HepG2 (cell line): Measurements from ENCODE around the gene ABCA2. TPM values are rescaled to one million over a fixed set of nuclear protein-coding genes. Genes with fewer than 3 reads are reported as not detected.

Source experiments
- CTCF ChIP-seq: sonication (generic); formaldehyde crosslinking; IDR thresholded peaks from 2 replicates; pipeline ENCODE4 v1.5.0; 2020; ENCODE audit warnings: mild to moderate bottlenecking, missing genetic modification reagents, moderate library complexity
- DNMT1 ChIP-seq: sonication (generic); formaldehyde crosslinking; IDR thresholded peaks from 2 replicates; pipeline ENCODE4 v1.5.1; 2020; ENCODE audit warnings: mild to moderate bottlenecking, missing genetic modification reagents
- FOXP4 ChIP-seq: sonication (generic); formaldehyde crosslinking; IDR thresholded peaks from 2 replicates; pipeline ENCODE4 v1.4.0; 2020; ENCODE audit warnings: missing genetic modification reagents
- GATAD2A ChIP-seq: IDR thresholded peaks from 2 replicates; pipeline ENCODE4 v1.6.1; 2016
- HOXA3 ChIP-seq: sonication (generic); formaldehyde crosslinking; IDR thresholded peaks from 2 replicates; pipeline ENCODE4 v1.5.0; 2020; ENCODE audit warnings: missing genetic modification reagents
- MAZ ChIP-seq, 2 experiments: sonication (generic) in 1 of 2; formaldehyde crosslinking in 1 of 2; IDR thresholded peaks; 2 replicates each; pipeline versions ENCODE4 v1.5.0 to v1.6.1; 2012 to 2020; ENCODE audit warnings: low read depth in 2 of 2, mild to moderate bottlenecking in 2 of 2, borderline replicate concordance in 1 of 2, improper control_type of control experiment in 1 of 2, low read length in 1 of 2, missing genetic modification reagents in 1 of 2, moderate library complexity in 1 of 2
- NFIB ChIP-seq: sonication (generic); formaldehyde crosslinking; IDR thresholded peaks from 2 replicates; pipeline ENCODE4 v1.9.0; 2021; ENCODE audit warnings: missing genetic modification reagents, mild to moderate bottlenecking, borderline replicate concordance
- NFKB2 ChIP-seq: sonication (generic); formaldehyde crosslinking; IDR thresholded peaks from 2 replicates; pipeline ENCODE4 v1.4.0; 2020; ENCODE audit warnings: missing genetic modification reagents, borderline replicate concordance
- PHF5A ChIP-seq: IDR thresholded peaks from one replicate; pipeline ENCODE4 v1.6.1; 2018; ENCODE audit warnings: low read depth, missing genetic modification reagents; ENCODE audit not compliant: unreplicated experiment
- PHF8 ChIP-seq: sonication (generic); formaldehyde crosslinking; IDR thresholded peaks from 2 replicates; pipeline ENCODE4 v1.5.0; 2020; ENCODE audit warnings: missing genetic modification reagents
- RAD21 ChIP-seq: fragments of 450-650 bp; formaldehyde crosslinking; IDR thresholded peaks from 2 replicates; pipeline ENCODE4 v1.5.0; 2020; ENCODE audit warnings: mild to moderate bottlenecking
- SALL2 ChIP-seq: sonication (generic); formaldehyde crosslinking; IDR thresholded peaks from 2 replicates; pipeline ENCODE4 v1.8.1; 2023; ENCODE audit warnings: mild to moderate bottlenecking, missing genetic modification reagents, inconsistent platforms
- TAF1 ChIP-seq: sonication (generic); formaldehyde crosslinking; IDR thresholded peaks from 2 replicates; pipeline ENCODE4 v1.4.0; 2020; ENCODE audit warnings: missing genetic modification reagents
- TARDBP ChIP-seq: sonication (generic); formaldehyde crosslinking; IDR thresholded peaks from 2 replicates; pipeline ENCODE4 v1.8.0; 2022; ENCODE audit warnings: mild to moderate bottlenecking, missing genetic modification reagents
- UBTF ChIP-seq: sonication (generic); formaldehyde crosslinking; IDR thresholded peaks from 2 replicates; pipeline ENCODE4 v1.4.0; 2020; ENCODE audit warnings: mild to moderate bottlenecking, missing genetic modification reagents
- YY1 ChIP-seq: IDR thresholded peaks from 2 replicates; pipeline ENCODE4 v1.6.1; 2011; ENCODE audit warnings: low read length, low read depth, moderate library complexity, mild to moderate bottlenecking; ENCODE audit not compliant: insufficient read depth, insufficient replicate concordance
- ZBTB33 ChIP-seq: sonication (generic); formaldehyde crosslinking; IDR thresholded peaks from 2 replicates; pipeline ENCODE4 v1.4.0; 2020; ENCODE audit warnings: missing genetic modification reagents
- ZEB1 ChIP-seq: IDR thresholded peaks from 2 replicates; pipeline ENCODE4 v1.6.1; 2012; ENCODE audit warnings: mild to moderate bottlenecking, low read depth, inconsistent platforms; ENCODE audit not compliant: insufficient replicate concordance
- ZFX ChIP-seq: sonication (generic); formaldehyde crosslinking; IDR thresholded peaks from 2 replicates; pipeline ENCODE4 v1.4.0; 2020; ENCODE audit warnings: mild to moderate bottlenecking, low read depth, missing genetic modification reagents, moderate library complexity
- ZNF780A ChIP-seq: sonication (generic); formaldehyde crosslinking; IDR thresholded peaks from 2 replicates; pipeline ENCODE4 v1.8.0; 2022; ENCODE audit warnings: mild to moderate bottlenecking, missing genetic modification reagents, moderate library complexity
- polyA plus RNA-seq, 8 experiments: library from polyadenylated mRNA; depleted of rRNA in 3 of 8; stranded (reverse) in 7 of 8; unstranded in 1 of 8; fragments of >200 nt; fragmentation: Illumina TruSeq in 4 of 8; extraction: Trizol in 4 of 8; gene quantifications; 2 replicates each; pipeline versions ENCODE4 v1.2.1 to v1.2.3, GENCODE V29; 2011 to 2016; ENCODE audit warnings: low read depth in 4 of 8, missing spikeins in 1 of 8, mixed read lengths in 1 of 8; ENCODE audit not compliant: insufficient read depth in 1 of 8
- total RNA-seq, 5 experiments: library from RNA; depleted of rRNA; stranded (reverse); fragments of >200 nt; fragmentation: Illumina TruSeq; extraction: Trizol; gene quantifications; 2 replicates each; pipeline ENCODE4 v1.2.3, GENCODE V29; 2016; ENCODE audit warnings: low read depth in 1 of 5

ABCA2 gene
- total and polyA plus RNA-seq, 2 of the 13 experiments (the other 11 are each of a cell fraction or from before 2014, with no cell fraction given), result 2.9 to 19.2 TPM

- TF ChIP-seq ZFX (CRISPR knock-in tag) (peak; percentile 74), GATAD2A (0 out of 2 replicates have a peak, but pooled peaks have one; percentile 10), FOXP4 (CRISPR knock-in tag) (0 out of 2 replicates have a peak, but pooled peaks have one; percentile 18), ZBTB33 (peak; percentile 14; the same call in 1 of the 2 replicates), CTCF (CRISPR knock-in tag) (peak; percentile 83), RAD21 (peak; percentile 67), SALL2 (peak; percentile 31; the same call in 1 of the 2 replicates), PHF8 (no peak), TARDBP (CRISPR knock-in tag) (0 out of 2 replicates have a peak, but pooled peaks have one; percentile 15), DNMT1 (CRISPR knock-in tag) (peak; percentile 66; the same call in 1 of the 2 replicates), UBTF (CRISPR knock-in tag) (peak; percentile 74), TAF1 (CRISPR knock-in tag) (no peak), YY1 (no peak), PHF5A (CRISPR knock-in tag) (no peak), ZNF780A (CRISPR knock-in tag) (no peak), NFKB2 (CRISPR knock-in tag) (0 out of 2 replicates have a peak, but pooled peaks have one; percentile 38), NFIB (CRISPR knock-in tag) (no peak), MAZ (IDR thresholded peaks at IDR 0.05; ENCODE audit: borderline replicate concordance, low read depth, low read length) (0 out of 2 replicates have a peak, but pooled peaks have one; percentile 27), MAZ (CRISPR knock-in tag; IDR thresholded peaks at IDR 0.05; ENCODE audit: low read depth) (peak; percentile 33), ZEB1 (peak; percentile 75), HOXA3 (CRISPR knock-in tag) (peak; percentile 37; the same call in 1 of the 2 replicates)
These were observed 40.0 kb upstream of the ABCA2 start (continued) for GRCh38 chr9:137067860-137068538.
